HepG2 (cell line): ENCODE data around the gene ABHD17C. TPM values are rescaled to one million over a fixed set of nuclear protein-coding genes. Genes with fewer than 3 reads are reported as not detected.

Experiments used
- polyA plus RNA-seq, 8 experiments: library from polyadenylated mRNA; depleted of rRNA in 3 of 8; stranded (reverse) in 7 of 8; unstranded in 1 of 8; fragments of >200 nt; fragmentation: Illumina TruSeq in 4 of 8; extraction: Trizol in 4 of 8; gene quantifications; 2 replicates each; pipeline versions ENCODE4 v1.2.1 to v1.2.3, GENCODE V29; 2011 to 2016; ENCODE audit warnings: low read depth in 4 of 8, missing spikeins in 1 of 8, mixed read lengths in 1 of 8; ENCODE audit not compliant: insufficient read depth in 1 of 8
- small RNA-seq, 3 experiments: library from RNA; depleted of rRNA; stranded (forward); fragments of <200 nt; gene quantifications; one replicate each; pipeline ENCODE3, GENCODE V24; 2012; ENCODE audit warnings: low read depth in 2 of 3, low replicate concordance in 1 of 3; ENCODE audit not compliant: insufficient read length in 3 of 3, insufficient read depth in 2 of 3
- total RNA-seq, 5 experiments: library from RNA; depleted of rRNA; stranded (reverse); fragments of >200 nt; fragmentation: Illumina TruSeq; extraction: Trizol; gene quantifications; 2 replicates each; pipeline ENCODE4 v1.2.3, GENCODE V29; 2016; ENCODE audit warnings: low read depth in 1 of 5

The ABHD17C gene
- total and polyA plus RNA-seq, 2 of the 13 experiments (the other 11 are each of a cell fraction or from before 2014, with no cell fraction given), result 2.9 to 3.9 TPM

Small RNAs within 50 kb of the gene (small RNA-seq; reads per million reads assigned to genes)
- gene RNU6-380P, result 0 reads per million in 3 experiments

Other genes starting within 250 kb of the ABHD17C start
- gene CEMIP, start 84.1 kb downstream of the ABHD17C start, total RNA-seq (2016; rRNA removed; fragmentation: Illumina TruSeq; extraction: Trizol), result 1.9 and 4.3 TPM in 2 replicates
- 14.2 and 28.5 TPM in 2 replicates for gene CEMIP, start 84.1 kb downstream of the ABHD17C start, polyA plus RNA-seq (2011; rRNA removed)